SK-MEL-5 (cell line): ENCODE measurements around the gene CARD14. TPM values are rescaled to one million over a fixed set of nuclear protein-coding genes. Genes with fewer than 3 reads are reported as not detected.
"Not testable (repeated sequence)": the region's sequence is repeated elsewhere in the genome, so short reads cannot be mapped to it uniquely, and the experiment has no call there.

Experiments
- DNase-seq: peaks from one replicate; pipeline ENCODE4 v3.0.0-alpha.2; 2016; ENCODE audit warnings: low read depth, low spot score
- in situ Hi-C: cut with HindIII; loops from 2 replicates; pipeline ENCODE4 v1.10.0; 2016; ENCODE audit warnings: low sequenced_read_pairs, high pct_unique_total_duplicates, low pct_unique_long_range_greater_than_20kb
- total RNA-seq: library from RNA; depleted of rRNA; stranded (reverse); fragments of >200 nt; shearing (Covaris generic); gene quantifications from 2 replicates; pipeline ENCODE4 v1.2.3, GENCODE V29; 2014

The CARD14 gene
- total RNA-seq, 1 experiment from 2014 or later, result 19.6 TPM

DNA sequence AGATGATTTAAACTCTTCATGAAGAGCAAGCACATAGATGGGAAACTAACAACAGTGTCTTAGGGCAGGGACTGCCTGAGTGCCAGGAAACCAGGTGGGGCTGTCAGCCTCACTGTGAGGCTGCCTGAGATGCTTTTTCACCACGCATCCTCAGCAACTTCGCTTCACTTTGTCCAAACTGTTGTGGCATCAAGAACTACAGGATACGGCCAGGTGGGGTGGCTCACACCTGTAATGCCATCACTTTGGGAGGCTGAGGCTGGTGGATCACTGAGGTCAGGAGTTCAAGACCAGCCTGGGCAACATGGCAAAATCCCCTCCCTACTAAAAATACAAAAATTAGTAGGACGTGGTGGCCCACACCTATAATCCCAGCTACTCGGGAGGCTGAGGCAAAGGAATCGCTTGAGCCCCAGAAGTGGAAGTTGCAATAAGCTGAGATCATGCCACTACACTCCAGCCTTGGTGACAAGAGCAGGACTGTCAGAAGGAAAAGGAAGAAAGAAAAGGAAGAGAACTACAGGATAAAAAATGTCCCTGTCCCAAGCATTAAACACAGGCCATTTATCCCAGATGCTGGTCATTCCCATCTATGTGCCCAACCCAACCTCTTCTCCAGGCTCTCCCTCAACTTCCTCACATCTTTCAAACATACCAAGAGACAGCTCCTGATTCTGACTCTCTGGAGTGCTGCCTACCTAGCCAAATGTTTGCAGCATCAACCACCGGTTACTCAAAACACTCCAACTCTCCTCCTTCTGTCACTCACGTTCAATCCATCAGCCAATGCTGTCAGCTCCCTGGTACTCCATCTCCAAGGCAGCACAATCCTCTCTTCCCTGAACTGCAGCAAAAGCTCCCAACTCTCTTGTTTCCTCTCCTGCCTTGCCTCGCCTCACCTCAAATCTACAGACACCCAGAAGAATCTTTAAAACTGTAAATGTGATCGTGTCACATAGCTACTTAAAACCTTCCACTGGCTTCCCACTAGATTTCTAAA lies 24.5 kb upstream of the CARD14 start:
- in situ Hi-C loops, result no loop called here
- no peak for DNase-seq

GRCh38 chr17:80146121-80147034 lies 23.5 kb upstream of the CARD14 start:
- DNase-seq, result no peak
- in situ Hi-C loops, result no loop called here

DNA sequence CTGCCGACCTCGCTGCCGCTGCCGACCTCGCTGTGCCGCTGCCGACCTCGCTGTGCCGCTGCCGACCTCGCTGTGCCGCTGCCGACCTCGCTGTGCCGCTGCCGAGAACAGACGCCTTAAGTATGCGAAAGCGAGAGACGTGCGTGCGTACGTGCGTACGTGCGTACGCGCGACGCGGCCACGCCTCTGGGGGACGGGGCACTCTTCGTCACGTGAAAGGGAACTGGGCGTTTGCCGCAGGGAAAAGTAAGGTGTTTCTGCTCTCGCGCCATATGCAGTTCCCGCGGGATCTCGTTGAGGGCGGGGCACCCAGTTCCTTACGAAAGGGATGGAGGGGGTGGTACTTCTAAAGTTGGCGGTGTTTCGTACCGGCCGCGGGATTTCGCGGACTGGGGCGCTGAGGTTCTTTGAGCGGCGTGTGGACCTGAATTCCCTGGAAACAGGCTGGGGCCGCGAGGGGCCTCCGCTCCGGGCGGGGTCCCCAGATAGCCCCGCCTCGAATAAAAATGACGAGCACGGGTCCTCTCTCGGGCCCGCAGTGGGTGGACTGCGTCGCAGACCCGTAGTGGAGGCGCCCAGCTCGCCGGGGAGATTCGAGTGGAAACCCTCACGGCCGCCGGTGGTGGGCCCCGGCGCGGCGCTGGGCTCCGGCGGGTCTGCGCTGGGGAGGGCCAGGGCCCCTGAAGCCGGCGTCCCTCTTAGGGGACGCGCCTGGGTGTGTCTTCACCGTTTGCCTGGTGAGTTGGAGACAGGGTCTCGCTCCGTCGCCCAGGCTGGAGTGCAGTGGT lies 22.6 kb upstream of the CARD14 start, which contains the start of gene EIF4A3:
TSS of gene EIF4A3 (minus strand) at position 94 of the 788 bp plus-strand sequence. CDS start 167 bp downstream, outside the sequence.
- peak; percentile 100 for DNase-seq
- in situ Hi-C loops, result no loop called here

DNA sequence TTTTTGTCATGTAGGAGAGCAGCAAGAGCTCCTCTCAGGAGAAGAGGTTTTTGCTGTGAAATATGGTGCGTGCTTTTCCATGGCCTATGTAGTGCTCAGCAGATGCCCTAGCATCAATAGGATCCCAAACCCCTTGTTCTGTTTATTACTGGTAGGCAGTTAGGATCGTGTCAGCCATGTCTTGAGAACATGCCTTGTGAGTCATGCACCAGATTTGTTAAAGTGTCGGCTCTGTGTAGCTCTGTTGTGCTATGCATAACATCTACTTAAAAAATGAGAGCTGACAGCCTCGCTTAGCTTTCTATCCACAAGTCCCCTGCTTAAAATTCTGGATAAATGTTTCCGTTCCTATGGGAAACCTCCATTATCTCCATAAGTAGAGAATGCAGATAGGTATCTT lies 18.5 kb upstream of the CARD14 start:
- in situ Hi-C loops, result no loop called here
- DNase-seq, result peak; percentile 63

DNA sequence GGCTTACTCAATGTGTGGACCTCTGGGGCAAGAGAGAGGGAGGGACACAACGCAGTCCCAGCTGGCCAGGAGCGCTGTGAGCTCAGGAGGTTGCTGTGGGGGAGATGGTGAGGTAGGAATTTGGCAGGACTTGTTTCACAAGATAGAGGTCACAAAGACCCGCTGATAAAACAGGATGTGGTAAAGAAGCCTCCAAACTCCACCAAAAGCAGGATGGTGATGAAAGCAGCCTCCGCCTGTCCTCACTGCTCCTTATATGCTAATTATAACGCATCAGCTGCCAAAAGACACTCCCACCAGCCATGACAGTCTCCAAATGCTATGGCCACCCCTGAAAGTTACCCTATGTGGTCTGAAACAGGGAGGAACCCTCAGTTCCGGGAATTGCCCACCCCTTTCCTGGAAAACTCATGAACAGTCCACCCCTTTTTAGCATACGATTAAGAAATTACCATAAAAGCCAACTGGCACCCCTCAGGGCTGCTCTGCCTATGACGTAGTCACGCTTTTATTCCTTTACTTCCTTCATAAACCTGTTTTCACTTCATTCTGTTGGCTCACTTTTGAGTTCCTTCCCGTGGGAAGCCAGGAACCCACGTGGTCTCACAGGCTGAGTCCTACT lies 17.6 kb upstream of the CARD14 start:
- peak; percentile 57 for DNase-seq
- in situ Hi-C loops, result no loop called here

GRCh38 chr17:80153004-80153403 lies 16.8 kb upstream of the CARD14 start:
- no peak for DNase-seq
- in situ Hi-C loops, result no loop called here

GRCh38 chr17:80154166-80154565 lies 15.7 kb upstream of the CARD14 start:
- DNase-seq, result no peak
- in situ Hi-C loops, result no loop called here

DNA sequence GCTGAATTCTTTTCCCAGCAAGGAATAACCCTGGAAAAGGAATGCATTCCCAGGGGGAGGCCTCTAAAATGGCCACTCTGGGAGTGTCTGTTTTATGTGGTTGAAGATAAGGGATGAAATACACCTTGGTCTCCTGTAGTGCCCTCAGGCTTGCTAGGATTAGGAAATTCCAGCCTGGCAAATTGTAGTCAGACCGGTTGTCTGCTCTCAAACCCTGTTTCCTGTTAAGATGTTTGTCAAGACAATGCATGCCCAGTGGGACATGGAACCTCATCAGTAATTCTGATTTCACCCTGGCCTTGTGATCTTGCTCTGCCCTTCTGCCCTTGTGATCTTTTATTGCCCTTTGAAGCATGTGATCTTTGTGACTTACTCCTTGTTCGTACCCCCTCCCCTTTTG lies 14.2 kb upstream of the CARD14 start:
- DNase-seq, result peak; percentile 97
- in situ Hi-C loops, result not testable (repeated sequence)

DNA sequence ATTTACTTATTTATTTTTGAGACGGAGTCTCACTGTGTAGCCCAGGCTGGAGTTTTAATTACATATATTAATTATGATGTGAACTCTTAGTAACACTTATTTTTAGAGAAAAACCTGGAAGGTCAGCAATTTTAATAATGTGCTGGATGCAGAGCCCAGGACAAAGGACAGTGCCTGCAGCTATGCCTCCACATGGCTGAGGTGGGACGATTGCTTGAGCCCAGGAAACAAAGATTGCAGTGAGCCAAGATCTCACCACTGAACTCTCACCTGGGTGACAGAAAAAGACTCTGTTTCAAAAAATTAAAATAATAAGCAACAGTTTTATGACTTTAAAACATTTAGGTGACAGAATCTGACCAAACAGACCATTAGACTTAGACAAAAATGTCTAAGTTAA lies 11.0 kb upstream of the CARD14 start:
- peak; percentile 78 for DNase-seq
- in situ Hi-C loops, result no loop called here

DNA sequence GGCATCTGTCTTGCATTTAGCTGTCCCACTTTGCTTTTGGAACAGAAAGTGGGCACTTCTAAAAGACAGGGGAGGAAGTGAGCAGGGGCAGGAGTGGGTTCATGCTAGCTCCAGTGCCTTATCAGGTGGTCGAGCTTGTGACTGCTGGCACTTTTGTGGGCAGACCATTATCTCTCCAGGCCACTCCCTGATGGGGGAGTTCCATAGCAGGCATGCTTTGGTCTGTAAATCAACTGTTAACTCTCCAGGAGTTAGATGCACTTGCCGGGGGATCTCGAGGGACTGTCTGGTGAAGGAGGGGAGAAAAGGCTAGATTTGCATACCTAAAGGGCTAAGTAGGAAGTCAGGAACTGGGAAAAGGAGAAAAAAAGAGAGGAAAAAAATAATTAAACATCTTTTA lies 9.3 kb upstream of the CARD14 start:
- DNase-seq, result peak; percentile 100
- in situ Hi-C loops, result no loop called here

DNA sequence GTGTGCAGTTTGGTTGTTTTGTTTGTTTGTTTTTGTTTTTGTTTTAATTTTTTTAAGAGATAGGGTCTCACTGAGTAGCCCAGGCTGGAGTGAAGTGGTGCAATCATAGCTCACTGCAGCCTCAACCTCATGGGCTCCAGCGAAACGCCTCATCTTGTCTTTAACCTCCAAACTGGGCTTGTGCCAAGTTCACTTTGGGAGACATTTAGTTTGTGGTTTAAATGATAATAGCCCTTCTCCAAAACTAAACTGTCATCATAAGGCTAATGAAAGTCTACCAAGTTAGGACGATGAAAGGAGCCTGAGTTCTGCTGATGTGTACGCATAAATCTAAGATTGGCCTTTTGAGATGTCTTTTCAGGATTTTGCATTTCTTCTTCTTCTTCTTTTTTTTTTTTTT lies 6.5 kb upstream of the CARD14 start:
- peak; percentile 47 for DNase-seq
- in situ Hi-C loops, result no loop called here

GRCh38 chr17:80164185-80164584 lies 5.6 kb upstream of the CARD14 start:
- peak; percentile 99 for DNase-seq
- in situ Hi-C loops, result no loop called here

- in situ Hi-C loops, result no loop called here
- no peak for DNase-seq
Observed at GRCh38 chr17:80166446-80166845, 3.4 kb upstream of the CARD14 start.

GRCh38 chr17:80168371-80168770 lies 1.5 kb upstream of the CARD14 start:
- DNase-seq, result peak; percentile 43
- in situ Hi-C loops, result no loop called here

- DNase-seq, result no peak
- in situ Hi-C loops, result no loop called here
Observed at GRCh38 chr17:80169107-80169506, 723 bp upstream of the CARD14 start.

- in situ Hi-C loops, result no loop called here
- DNase-seq, result no peak
Observed at GRCh38 chr17:80171681-80172080, 1.9 kb downstream of the CARD14 start.

- in situ Hi-C loops, result no loop called here
- DNase-seq, result no peak
Observed at GRCh38 chr17:80173126-80173525, 3.3 kb downstream of the CARD14 start.
